ENCODE results near the gene GUCD1.

GRCh38 chr22:24553597-24554312, 1.2 kb downstream of the GUCD1 start:
- no peak for TF ChIP-seq TAF1 (IDR thresholded peaks at IDR 0.05; ENCODE audit: borderline replicate concordance, low read depth, low read length)
- TF ChIP-seq POLR2A (IDR thresholded peaks at IDR 0.05; ENCODE audit: low read depth, low read length) = no peak
